Naive thymus-derived CD4-positive, alpha-beta T cell (primary cell): Measurements from ENCODE around the gene FANCE. TPM values are rescaled to one million over a fixed set of nuclear protein-coding genes. Genes with fewer than 3 reads are reported as not detected.

Experiments
- ATAC-seq: fragments of 150-1000 bp; cut with Tn5 transposase; 2 replicates; pipeline ENCODE4 v1.10.0; 2021; ENCODE audit warnings: mild to moderate bottlenecking, moderate library complexity
- CTCF ChIA-PET: fragments of 350-600 bp; sonication (Branson Sonifier 250); formaldehyde crosslinking; loops from one replicate; lab custom pipeline; 2021; ENCODE audit warnings: antibody characterized with exemption; lab: Charles Lee
- POLR2A ChIA-PET: fragments of 350-600 bp; sonication (Branson Sonifier 250); formaldehyde crosslinking; loops from one replicate; lab custom pipeline; 2021; ENCODE audit warnings: antibody characterized with exemption, inconsistent platforms; lab: Charles Lee
- DNase-seq, 9 donors: peaks; one replicate each; pipeline versions ENCODE4 v3.0.0 to v3.0.0-alpha.2; 2020 to 2022; ENCODE audit warnings: mixed read lengths in 1 of 9
- H3K27ac ChIP-seq: one replicate; pipeline ENCODE4 v1.7.0; 2013; ENCODE audit warnings: mild to moderate bottlenecking, low read depth, low read length, moderate library complexity
- H3K27me3 ChIP-seq, 2 donors: one replicate each; pipeline ENCODE4 v1.7.0; 2013; ENCODE audit warnings: low read length in 2 of 2, mild to moderate bottlenecking in 2 of 2, moderate library complexity in 2 of 2; ENCODE audit not compliant: control insufficient read depth in 2 of 2, insufficient read depth in 2 of 2
- H3K36me3 ChIP-seq, 3 experiments: 1 replicate in 2 of 3; 2 replicates in 1 of 3; pipeline ENCODE4 v1.7.0; 2013; ENCODE audit warnings: low read length in 3 of 3, mild to moderate bottlenecking in 3 of 3, moderate library complexity in 1 of 3; ENCODE audit not compliant: insufficient read depth in 3 of 3, control insufficient read depth in 2 of 3
- H3K4me1 ChIP-seq, 2 donors: one replicate each; pipeline ENCODE4 v1.7.0; 2013; ENCODE audit warnings: low read length in 2 of 2, mild to moderate bottlenecking in 2 of 2, moderate library complexity in 1 of 2; ENCODE audit not compliant: control insufficient read depth in 2 of 2, insufficient read depth in 2 of 2
- H3K4me3 ChIP-seq: 2 replicates; pipeline ENCODE4 v1.7.0; 2013; ENCODE audit warnings: mild to moderate bottlenecking, low read length
- H3K9me3 ChIP-seq, 3 experiments: 1 replicate in 2 of 3; 2 replicates in 1 of 3; pipeline ENCODE4 v1.7.0; 2013; ENCODE audit warnings: low read length in 3 of 3; ENCODE audit not compliant: control insufficient read depth in 2 of 3
- H3K27ac Mint-ChIP-seq, 9 donors: one replicate each; pipeline ENCODE4 v1.8.0; 2020 to 2022; ENCODE audit warnings: mixed read lengths in 9 of 9, mild to moderate bottlenecking in 8 of 9, moderate library complexity in 5 of 9, inconsistent platforms in 2 of 9
- H3K27me3 Mint-ChIP-seq, 5 donors: one replicate each; pipeline ENCODE4 v1.8.0; 2021 to 2022; ENCODE audit warnings: mixed read lengths in 5 of 5, mild to moderate bottlenecking in 1 of 5
- H3K36me3 Mint-ChIP-seq, 5 donors: one replicate each; pipeline ENCODE4 v1.8.0; 2020 to 2022; ENCODE audit warnings: mixed read lengths in 5 of 5, mild to moderate bottlenecking in 3 of 5, inconsistent platforms in 1 of 5
- H3K4me1 Mint-ChIP-seq, 7 donors: one replicate each; pipeline ENCODE4 v1.8.0; 2020 to 2022; ENCODE audit warnings: mixed read lengths in 7 of 7, mild to moderate bottlenecking in 3 of 7, inconsistent platforms in 1 of 7
- H3K4me3 Mint-ChIP-seq, 10 donors: one replicate each; pipeline ENCODE4 v1.8.0; 2020 to 2022; ENCODE audit warnings: mild to moderate bottlenecking in 10 of 10, mixed read lengths in 10 of 10, moderate library complexity in 6 of 10, inconsistent platforms in 2 of 10
- H3K9me3 Mint-ChIP-seq, 11 donors: one replicate each; pipeline ENCODE4 v1.8.0; 2020 to 2022; ENCODE audit warnings: mixed read lengths in 11 of 11, mild to moderate bottlenecking in 4 of 11, inconsistent platforms in 1 of 11, moderate library complexity in 1 of 11
- intact Hi-C, 2 donors: fragments of 100-400 bp; cut with micrococcal nuclease; formaldehyde crosslinking; loops; one replicate each; pipeline ENCODE4 v1.15.1; 2023
- polyA plus RNA-seq, 2 donors: library from polyadenylated mRNA; unstranded; fragments of 300-500 nt; fragmentation: Illumina TruSeq; gene quantifications; one replicate each; pipeline ENCODE4 v1.2.3, GENCODE V29; 2021
- total RNA-seq, 6 experiments: library from RNA in 5 of 6; stranded (reverse) in 5 of 6; gene quantifications; 1 replicate in 5 of 6; 2 replicates in 1 of 6; pipeline ENCODE4 v1.2.3 and lab custom pipeline; 2021 to 2026

FANCE gene
- total and polyA plus RNA-seq, 7 experiments from 2014 or later = 3.1 to 12.0 (median 6.4) TPM

GRCh38 chr6:35486005-35486925 is 34.1 kb downstream of the FANCE start:
- POLR2A ChIA-PET = no interaction called here
- Mint-ChIP-seq H3K9me3 (peaks cover 0 to 3% (median 0%) of the 10 kb centered on the region in 11 donors), H3K4me1 (peaks cover 0 to 11% (median 6%) of the 10 kb centered on the region in 7 donors), H3K27me3 (peaks cover 0 to 2% (median 0%) of the 10 kb centered on the region in 5 donors), H3K36me3 (no peaks in the 10 kb centered on the region), H3K4me3 (no peak overlapping the region), H3K27ac (no peak overlapping the region)
- CTCF ChIA-PET = no interaction called here
- H3K4me3 ChIP-seq = no peak overlapping the region
- H3K27ac ChIP-seq = no peak overlapping the region
- no peak for ATAC-seq
- intact Hi-C loops = no loop called here
- no peak for DNase-seq
- no peaks in the 10 kb centered on the region for H3K4me1 ChIP-seq
- H3K9me3 ChIP-seq = no peaks in the 10 kb centered on the region
- H3K27me3 ChIP-seq = no peaks in the 10 kb centered on the region
- no peaks in the 10 kb centered on the region for H3K36me3 ChIP-seq

GRCh38 chr6:35487658-35488516 is 35.7 kb downstream of the FANCE start:
- no peak overlapping the region for H3K4me3 Mint-ChIP-seq
- H3K9me3 Mint-ChIP-seq = peaks cover 0 to 3% (median 0%) of the 10 kb centered on the region in 11 donors
- Histone ChIP-seq H3K9me3 (no peaks in the 10 kb centered on the region), H3K27ac (no peak overlapping the region), H3K4me3 (no peak overlapping the region), H3K27me3 (no peaks in the 10 kb centered on the region), H3K4me1 (no peaks in the 10 kb centered on the region), H3K36me3 (no peaks in the 10 kb centered on the region)
- ChIA-PET POLR2A (no interaction called here), CTCF (interaction anchor here (0.6 to 0.7 kb wide), 2 partner anchors 64 to 248 kb away, joined by 3 to 5 read pairs; no protein-coding TSS in a partner anchor)
- H3K27me3 Mint-ChIP-seq = peaks cover 0 to 6% (median 0%) of the 10 kb centered on the region in 5 donors
- peak overlapping the region in 1 of 9 donors; percentile 36 for H3K27ac Mint-ChIP-seq
- ATAC-seq (no peak), DNase-seq (no peak)
- no peaks in the 10 kb centered on the region for H3K36me3 Mint-ChIP-seq
- intact Hi-C loops = no loop called here
- H3K4me1 Mint-ChIP-seq = peaks cover 0 to 11% (median 6%) of the 10 kb centered on the region in 7 donors

GRCh38 chr6:35488517-35488862 is 36.4 kb downstream of the FANCE start:
- no peak for DNase-seq
- POLR2A ChIA-PET = no interaction called here
- Mint-ChIP-seq H3K36me3 (no peaks in the 10 kb centered on the region), H3K4me3 (no peak overlapping the region), H3K4me1 (peaks cover 0 to 15% (median 7%) of the 10 kb centered on the region in 7 donors), H3K27me3 (peaks cover 0 to 6% (median 0%) of the 10 kb centered on the region in 5 donors), H3K27ac (no peak overlapping the region), H3K9me3 (peaks cover 0 to 3% (median 0%) of the 10 kb centered on the region in 11 donors)
- no peaks in the 10 kb centered on the region for H3K36me3 ChIP-seq
- no peak overlapping the region for H3K27ac ChIP-seq
- no peaks in the 10 kb centered on the region for H3K4me1 ChIP-seq
- no peaks in the 10 kb centered on the region for H3K9me3 ChIP-seq
- CTCF ChIA-PET = no interaction called here
- H3K27me3 ChIP-seq = no peaks in the 10 kb centered on the region
- no peak overlapping the region for H3K4me3 ChIP-seq
- no peak for ATAC-seq
- intact Hi-C loops = no loop called here

GRCh38 chr6:35489066-35489465 is 36.9 kb downstream of the FANCE start:
- Mint-ChIP-seq H3K36me3 (no peaks in the 10 kb centered on the region), H3K27me3 (peaks cover 0 to 10% (median 0%) of the 10 kb centered on the region in 5 donors), H3K27ac (no peak overlapping the region), H3K4me1 (peaks cover 0 to 19% (median 11%) of the 10 kb centered on the region in 7 donors), H3K4me3 (no peak overlapping the region), H3K9me3 (peaks cover 0 to 3% (median 0%) of the 10 kb centered on the region in 11 donors)
- intact Hi-C loops = no loop called here
- DNase-seq (no peak), ATAC-seq (no peak)
- CTCF ChIA-PET = no interaction called here
- Histone ChIP-seq H3K36me3 (no peaks in the 10 kb centered on the region), H3K27ac (no peak overlapping the region), H3K4me1 (no peaks in the 10 kb centered on the region), H3K9me3 (no peaks in the 10 kb centered on the region), H3K4me3 (no peak overlapping the region), H3K27me3 (no peaks in the 10 kb centered on the region)
- POLR2A ChIA-PET = no interaction called here

- Histone ChIP-seq H3K27ac (no peak overlapping the region), H3K27me3 (no peaks in the 10 kb centered on the region), H3K36me3 (no peaks in the 10 kb centered on the region), H3K4me1 (no peaks in the 10 kb centered on the region), H3K4me3 (no peak overlapping the region), H3K9me3 (no peaks in the 10 kb centered on the region)
- ChIA-PET CTCF (interaction anchor here (0.9 kb wide), 1 partner anchor 34 kb away, joined by 3 read pairs; no protein-coding TSS in a partner anchor), POLR2A (no interaction called here)
- Mint-ChIP-seq H3K4me3 (no peak overlapping the region), H3K9me3 (peaks cover 0 to 3% (median 0%) of the 10 kb centered on the region in 11 donors), H3K27ac (peak overlapping the region in 1 of 9 donors; percentile 70), H3K4me1 (peaks cover 4 to 22% (median 15%) of the 10 kb centered on the region in 7 donors), H3K36me3 (no peaks in the 10 kb centered on the region), H3K27me3 (peaks cover 0 to 17% (median 0%) of the 10 kb centered on the region in 5 donors)
- intact Hi-C loops = no loop called here
- ATAC-seq (no peak), DNase-seq (no peak)
Observed at GRCh38 chr6:35489995-35490791, 38.1 kb downstream of the FANCE start.
